MV-4-11 (cell line): Measurements from ENCODE around the gene MATN3.
A peak's percentile ranks its signal among the peaks of the same experiment; 100 is the strongest.

Experiments used
- DNase-seq: peaks from one replicate; lab custom pipeline; 2025; lab: John Stamatoyannopoulos, UW

Gene MATN3

DNA sequence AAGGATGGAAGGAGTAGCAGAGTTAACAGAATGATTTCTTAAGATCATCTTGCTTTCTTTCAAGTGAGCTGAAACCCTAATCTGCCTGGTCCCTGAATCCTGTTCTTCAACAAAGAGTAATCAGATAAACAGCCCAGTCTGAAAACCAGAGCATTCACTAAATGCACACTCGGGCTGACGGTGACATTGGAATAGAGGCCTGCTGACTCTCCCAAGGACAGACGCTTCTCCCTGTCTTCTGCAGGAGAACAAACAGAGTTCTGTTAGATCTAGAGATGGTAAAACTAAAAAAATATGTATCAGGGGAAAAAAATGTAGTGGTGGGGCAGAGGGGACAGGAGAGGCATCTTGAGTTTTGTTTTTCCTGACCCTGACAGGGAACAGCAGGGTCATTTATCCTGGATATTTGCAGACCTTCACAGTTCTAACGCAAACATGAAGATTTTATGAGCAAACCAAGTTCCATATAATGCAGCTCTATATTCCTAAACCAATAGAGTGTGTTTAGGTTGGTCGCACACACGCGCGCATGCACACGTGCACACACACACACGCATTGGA, 7.3 kb downstream of the MATN3 start:
- DNase-seq: no peak

DNA sequence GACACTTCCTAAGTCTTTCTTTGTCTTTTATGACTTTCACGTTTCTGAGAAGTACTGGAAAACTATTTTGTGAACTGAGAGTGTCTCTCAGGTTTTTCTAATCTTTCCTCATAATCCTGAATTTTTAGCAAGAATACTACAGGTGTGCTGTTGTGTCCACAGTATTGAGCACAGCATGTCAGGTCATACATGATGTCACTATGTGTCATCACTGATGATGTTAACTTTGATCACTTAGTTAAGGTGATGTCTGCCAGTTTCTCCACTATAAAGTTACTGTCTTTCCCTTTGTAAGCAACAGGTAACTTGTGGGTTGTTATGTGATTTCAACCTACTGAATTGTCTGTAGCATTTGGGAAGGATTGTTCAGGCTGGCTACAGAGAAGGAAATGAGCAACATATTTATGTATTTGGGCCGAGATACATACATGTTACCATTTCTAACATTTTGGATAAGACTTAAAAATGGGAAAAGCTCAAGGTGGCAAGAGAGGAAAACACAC, 11.1 kb downstream of the MATN3 start:
- DNase-seq: no peak

DNA sequence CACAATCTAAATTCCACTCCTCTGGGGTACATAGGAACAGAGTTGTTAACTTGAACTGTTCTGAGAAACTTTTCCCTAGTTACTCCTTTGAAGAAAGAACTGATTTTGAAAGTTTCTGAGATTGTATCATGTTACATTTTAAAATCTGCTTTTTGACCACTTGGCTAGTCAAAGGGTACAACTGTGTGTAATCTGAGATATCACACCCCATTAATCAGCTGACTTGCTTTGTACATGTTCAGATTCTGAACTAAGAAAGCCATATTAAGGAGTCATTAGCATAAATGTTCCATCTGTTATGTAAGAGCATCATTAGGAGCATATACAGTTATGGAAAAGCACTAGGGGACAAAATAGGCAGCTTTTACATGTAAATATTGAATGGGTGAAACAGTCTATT, 18.7 kb downstream of the MATN3 start:
- DNase-seq: no peak

DNA sequence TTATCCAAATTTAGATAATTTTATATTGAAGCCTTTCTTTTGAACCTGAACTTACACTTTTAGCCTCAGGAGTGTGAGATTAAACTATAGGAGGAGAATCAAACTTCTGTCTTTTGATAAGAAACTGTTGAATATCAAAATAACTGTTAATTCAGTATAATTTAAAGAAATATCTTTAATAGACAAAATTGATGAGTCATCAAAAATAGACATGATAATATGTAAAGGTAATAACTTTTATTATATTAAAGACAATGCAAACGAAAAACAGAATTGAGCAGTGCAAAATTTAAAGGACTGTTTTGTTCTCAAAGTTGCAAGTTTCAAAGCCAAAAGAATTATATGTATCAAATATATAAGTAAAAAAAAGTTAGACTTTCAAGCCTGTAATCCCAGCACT, 20.6 kb downstream of the MATN3 start:
- DNase-seq: no peak

DNA sequence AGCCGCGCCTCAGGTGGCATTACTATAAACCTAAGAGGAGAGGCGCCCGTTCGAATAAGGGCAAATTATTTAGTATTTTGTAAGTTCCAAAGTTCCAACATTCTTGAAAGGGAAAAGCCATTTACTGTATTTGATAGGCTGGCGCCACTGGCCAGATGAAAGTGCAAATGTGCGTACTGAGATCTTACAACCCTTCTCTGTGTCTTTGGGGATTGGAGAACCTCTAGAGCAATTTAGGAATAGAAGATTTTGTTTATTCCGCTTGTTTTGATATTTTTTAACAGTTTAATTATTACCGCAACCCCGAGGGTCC, 22.1 kb downstream of the MATN3 start:
- no peak for DNase-seq

DNA sequence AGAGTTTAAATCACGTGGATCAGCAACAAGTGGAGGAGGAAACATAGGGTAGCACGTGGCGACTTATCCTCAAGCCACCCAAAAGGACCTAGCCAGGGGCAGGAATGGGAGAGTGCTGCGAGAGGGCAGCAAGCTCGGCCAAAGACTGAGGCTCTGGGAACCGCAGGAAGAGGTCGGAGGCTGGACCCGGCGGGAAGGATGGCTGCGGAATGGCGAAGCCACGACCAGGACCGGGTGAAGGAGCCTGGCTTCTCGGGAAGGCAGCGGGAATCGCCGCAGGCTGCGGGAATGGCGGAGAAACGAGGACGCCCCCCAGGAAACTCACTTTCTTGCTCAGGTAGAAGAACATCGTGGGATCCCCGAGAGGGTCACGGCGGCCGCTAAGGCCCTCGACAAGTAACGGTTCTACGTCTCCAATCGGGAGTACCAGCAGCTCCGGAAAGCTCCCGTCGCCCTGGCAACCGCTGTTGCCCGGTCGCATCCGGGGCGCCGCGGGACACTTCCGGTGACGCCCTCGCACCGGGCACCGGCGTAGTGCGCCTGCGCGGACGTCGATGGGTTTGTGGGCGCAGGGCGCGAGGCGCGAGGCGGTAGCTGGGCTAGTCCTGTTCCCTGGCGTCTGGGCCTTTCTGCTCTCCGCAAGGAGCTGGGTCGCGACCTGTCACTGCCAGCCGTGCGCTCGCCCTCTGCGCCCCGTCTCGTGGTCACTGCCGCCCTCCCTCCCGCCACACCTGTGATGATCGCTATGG, 22.6 kb downstream of the MATN3 start, which contains the start of gene WDR35:
Gene WDR35 (minus strand): TSS at position 439 of the 749 bp plus-strand sequence. CDS start 90 bp downstream, at position 349.
- DNase-seq: peak; percentile 83

DNA sequence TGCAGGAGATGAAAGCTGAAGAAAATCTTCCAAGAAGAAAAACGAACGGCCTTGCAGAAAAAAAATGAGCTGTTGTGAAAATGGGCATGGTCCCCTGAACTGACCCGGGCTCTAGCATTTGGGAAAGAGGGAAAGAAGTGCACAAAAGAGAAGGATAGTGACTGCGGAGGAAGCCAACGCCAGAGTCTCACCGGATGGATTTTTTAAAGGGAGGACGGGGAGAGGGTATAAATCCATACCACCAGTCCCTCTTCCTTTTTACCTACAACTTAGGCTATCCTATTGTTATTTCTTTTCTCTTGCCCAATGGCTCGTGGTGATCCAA, 23.2 kb downstream of the MATN3 start:
- DNase-seq: no peak

DNA sequence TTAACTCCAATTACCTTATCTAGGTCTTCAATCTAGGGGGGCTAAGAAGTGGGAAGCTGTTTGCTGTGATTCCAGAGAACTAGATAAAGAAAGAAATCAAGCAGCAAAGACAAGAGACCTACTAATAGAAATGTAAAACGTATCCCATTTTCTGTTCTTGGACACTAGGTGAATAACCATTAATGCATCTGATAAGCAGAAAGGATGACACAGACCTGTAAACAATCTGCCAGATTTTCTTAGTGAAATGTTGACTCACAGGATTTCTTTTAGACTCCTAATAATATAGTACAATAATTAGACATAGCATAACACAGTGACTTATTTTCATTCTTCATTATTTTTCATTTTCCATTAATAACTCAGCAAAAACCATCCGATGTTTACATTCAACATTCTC, 23.9 kb downstream of the MATN3 start:
- no peak for DNase-seq

DNA sequence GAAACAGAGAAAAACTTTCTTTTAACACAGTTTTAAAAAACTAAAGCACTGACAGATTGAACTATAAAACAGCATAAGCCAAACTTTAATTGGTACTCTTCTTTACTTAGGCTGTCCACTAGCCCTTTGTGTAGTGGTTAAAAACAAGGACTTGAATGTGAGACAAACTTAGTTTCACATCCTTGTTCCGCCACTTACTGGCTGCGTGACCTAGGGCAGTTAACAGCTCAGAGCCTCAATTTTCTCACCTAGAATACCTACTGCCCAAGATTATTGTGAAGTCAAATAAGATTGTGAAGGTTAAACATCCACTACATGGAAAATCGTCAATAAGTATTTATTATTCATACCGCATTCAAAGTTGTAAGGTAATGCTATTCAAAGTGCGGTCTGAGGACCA, 24.5 kb downstream of the MATN3 start:
- DNase-seq: peak; percentile 78

DNA sequence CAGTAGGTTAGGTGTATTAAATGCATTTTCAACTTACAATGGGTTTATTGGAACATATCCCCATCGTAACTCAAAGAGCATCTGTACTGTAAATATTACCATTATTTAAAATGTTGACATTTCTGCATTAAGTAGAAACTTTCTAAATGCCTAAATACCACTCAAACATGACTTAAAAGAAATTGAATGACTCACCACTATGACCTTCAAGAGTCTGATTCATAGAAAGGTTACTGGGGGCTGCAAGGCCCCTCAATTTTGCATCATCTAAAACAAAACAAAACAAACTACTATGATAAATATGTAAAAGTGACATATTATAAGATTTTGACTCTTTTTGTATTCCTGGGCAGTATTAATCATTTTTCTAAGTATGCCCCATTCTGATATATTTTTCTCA, 30.2 kb downstream of the MATN3 start:
- DNase-seq: no peak

DNA sequence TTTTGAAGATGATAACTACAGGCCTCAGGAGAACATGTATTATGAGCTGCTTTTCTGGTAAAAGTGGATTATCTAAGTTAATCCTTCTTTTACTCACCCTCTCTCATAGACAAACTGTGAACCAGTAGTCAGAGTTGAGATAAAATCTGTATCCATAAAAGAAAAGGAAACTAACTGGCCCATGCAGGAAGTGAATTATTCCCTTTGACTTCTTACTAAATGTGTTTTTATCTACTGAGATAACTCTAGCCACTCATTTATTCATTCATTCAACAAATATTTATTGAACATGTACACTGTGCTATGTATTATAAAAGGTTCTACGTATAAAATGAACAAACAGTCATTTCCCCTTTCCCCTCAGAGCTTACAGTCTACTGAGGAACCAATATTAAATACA, 32.5 kb downstream of the MATN3 start:
- no peak for DNase-seq

DNA sequence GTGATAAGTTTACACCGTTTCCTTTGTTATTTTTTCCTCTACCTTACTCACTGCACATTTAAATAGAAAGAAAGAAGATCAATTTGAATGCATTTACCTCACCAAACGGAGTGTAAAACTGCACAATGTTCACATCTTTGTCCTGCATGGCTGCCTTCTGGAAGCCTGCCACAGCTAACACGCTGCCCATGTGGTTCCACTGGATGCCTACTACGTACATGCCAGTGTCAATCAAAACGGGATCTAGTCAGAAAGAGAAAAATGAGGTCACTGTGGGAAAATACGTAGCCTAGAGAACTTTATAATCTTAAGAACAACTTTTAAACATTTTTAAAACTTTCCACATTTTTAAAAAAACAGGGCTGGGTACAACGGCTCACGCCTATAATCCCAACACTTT, 39.0 kb downstream of the MATN3 start:
- no peak for DNase-seq

DNA sequence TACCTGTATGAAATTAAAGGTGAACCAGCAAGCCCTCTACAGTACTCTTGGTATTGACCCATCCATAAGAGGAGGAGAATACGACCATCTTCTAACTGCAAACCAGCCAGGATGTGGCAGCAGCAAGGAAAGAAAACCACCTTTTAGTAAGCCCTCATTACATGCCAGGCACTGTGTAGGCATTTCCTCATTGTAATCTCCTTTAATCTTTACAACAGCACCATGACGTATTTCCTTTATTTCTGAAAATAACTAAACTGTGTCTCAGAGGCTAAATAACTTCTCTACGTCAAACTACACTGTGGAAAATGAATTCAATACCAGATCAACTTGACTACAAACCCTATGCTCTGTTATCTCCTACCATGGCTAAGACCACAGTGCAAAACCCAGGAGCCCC, 40.8 kb downstream of the MATN3 start:
- DNase-seq: peak; percentile 63

DNA sequence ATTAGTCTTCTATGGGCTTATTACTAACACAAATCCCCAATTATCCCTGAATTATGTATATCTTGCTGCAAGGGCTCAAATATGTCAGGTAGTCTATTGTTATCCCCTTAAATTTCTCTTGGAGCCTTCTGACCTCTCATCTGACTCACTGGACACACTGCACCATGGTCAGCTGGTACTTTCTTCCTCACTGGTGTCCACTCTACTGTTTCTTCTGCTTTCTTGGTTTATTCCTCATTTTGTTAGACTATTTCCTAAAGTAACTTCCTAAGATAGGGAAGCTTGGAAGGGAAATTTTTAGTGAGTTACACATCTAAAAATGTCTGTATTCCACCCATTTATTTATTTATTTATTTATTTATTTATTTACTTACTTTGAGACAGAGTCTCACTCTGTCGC, 49.1 kb downstream of the MATN3 start:
- no peak for DNase-seq

DNA sequence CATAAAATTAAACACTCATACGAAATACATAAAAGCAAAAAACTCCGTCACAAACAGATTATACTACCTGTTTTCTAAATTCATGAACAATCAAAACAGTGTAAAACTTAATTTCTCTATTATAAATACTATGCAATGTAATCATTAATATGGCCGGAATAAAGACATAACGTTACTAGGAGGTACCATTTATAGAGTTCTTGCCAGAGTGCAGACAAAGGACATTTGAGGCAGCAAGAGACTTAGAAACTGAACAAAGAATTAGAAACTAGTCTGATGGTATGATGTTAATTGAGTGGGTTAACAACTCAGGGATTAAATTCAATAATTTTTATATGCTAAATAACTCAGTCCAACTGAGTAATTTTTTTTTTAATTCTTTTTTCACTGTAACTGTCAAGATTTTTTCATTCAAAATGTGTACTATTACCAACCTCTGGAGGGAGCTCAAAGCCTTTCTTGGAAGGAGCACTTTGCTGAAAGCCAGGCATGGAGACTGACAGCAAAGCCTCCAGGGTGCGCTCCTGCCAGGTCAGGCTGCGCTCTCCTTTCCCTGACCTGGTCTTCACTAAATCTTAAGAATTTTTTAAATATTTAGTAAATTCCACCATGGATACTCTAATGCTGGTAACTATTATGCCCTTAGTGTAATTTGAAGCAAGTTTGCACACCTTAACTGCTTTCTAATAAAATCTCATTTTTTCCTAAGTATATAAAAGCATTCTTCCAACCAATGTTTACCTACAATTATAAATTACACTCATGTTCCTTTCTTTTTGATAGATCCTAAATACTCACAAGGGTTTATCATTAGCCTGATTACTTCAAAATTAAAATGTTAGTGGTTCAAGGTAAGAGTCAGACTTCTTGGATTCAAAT, 56.7 kb downstream of the MATN3 start:
- DNase-seq: peak; percentile 59

DNA sequence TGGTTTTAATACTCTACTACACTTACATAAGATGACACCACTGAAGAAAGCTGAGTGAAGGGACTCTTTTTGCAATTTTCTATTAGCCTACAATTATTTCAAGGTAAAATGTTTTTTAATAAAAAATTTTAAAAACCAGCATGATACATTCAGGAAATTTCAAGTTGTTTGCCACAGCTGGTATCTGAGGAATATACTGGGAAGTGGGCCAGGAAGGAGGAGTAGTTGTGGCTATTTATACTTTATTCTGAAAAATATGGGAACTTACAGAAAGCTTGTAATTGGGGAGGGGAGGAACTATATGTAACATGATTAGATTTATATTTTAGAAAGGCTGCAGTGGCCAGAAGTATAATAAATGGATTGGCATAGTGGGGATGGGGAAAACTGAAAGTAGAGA, 63.4 kb downstream of the MATN3 start:
- DNase-seq: no peak

DNA sequence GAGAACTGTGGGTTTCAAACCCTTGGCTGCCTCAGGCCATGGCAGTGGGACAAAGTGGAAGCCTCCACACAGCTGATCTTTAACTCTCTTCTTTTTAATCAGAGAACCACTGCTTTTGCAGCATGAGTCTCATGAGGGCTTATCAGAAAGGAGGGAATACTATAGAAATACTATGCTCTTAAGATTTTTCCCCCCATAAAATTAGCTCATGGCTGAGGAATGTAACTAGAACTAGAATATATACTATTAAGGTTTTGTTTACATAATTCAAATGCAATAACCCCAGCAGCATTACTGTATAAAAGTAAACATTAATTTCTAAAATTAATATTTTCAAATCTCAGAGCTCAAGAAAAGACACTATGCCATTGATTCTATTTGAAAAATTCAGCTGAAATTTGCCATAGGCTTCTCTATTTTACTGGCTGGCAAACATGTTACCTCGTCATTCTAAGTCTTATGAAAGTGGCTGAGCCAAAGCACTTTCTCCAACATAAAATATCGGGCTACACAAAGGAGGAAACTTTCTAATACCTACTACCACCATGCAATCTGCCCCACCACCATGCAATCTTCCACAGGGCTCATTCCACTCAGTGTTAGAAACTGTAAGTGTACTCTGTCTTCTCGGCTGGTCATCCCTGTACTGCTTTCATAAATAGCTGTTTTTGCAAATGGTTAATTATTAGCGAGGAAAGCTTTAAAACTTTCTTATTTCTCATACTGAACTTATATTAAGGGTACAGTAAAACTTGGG, 65.1 kb downstream of the MATN3 start:
- no peak for DNase-seq

DNA sequence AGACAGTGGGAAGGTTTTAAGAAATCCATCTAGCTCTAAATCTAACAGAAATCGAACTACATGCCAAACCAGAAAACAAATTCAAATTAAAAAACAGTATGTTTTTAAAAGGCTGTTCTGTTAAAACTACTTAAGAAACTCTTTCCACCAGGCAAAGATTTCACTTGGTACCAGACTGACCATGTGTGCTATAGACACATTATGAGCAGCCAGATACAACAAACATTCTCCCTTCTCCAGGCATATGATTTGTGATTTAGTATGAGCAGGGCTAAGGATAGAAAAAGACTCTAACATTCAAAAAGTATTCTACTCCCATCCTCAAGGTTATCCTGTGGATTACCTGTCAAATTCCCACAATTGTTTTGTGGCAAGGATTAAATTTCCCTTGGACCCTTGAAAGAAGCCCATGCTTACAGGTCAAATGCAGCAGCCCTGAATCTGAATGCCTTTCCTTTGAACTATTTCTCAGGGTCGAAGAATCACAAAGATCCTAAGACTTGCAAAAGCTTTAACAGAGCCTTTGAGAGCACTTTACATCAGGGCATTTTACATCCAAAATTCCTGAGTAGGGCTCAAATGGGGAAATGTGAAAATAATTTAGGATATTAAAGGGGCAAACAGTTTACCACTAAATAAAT, 68.1 kb downstream of the MATN3 start:
- DNase-seq: no peak

DNA sequence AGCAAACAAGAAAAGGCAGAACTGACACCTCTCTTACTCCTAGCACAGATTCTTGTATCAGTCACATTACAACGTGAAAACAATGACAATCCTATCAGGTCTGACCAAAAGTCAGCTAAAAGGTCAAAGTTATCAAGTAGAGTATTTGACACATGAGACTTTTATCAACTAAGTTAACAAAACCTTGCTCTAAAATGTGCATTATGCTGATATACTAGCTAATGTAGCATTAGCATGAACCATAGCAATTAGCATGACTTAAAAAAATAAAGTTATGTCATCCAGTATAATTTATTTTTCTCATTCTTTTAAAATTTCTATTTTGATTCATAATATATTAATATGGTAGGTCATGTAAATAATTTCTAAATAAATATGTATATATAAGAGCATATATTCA, 69.3 kb downstream of the MATN3 start:
- DNase-seq: no peak

DNA sequence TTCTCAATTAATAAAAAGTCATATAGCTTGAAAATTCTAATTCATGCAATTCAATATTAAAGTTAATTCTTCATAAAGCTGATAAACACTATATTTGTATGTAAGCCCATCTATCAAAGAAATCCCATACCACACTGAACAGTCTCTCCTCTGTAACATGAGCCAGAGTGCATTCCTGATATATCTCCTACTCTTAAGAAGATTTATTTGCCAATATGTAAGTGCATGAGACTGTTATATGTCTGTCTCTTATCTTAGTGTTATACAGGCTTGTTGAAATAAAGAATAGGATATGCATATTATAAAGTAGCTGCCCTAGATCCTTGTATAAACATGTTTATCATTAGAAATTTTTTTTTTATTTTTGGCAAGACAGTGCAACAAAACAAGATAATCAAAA, 70.3 kb downstream of the MATN3 start:
- DNase-seq: no peak
